GM21381 (cell line): Measurements from ENCODE around the gene LYVE1.

ENCODE experiments used
- ATAC-seq: cut with Tn5 transposase; IDR thresholded peaks from one replicate; pipeline ENCODE4 v1.9.1; 2021; ENCODE audit warnings: mild to moderate bottlenecking, moderate library complexity; ENCODE audit not compliant: unreplicated experiment

LYVE1 gene

DNA sequence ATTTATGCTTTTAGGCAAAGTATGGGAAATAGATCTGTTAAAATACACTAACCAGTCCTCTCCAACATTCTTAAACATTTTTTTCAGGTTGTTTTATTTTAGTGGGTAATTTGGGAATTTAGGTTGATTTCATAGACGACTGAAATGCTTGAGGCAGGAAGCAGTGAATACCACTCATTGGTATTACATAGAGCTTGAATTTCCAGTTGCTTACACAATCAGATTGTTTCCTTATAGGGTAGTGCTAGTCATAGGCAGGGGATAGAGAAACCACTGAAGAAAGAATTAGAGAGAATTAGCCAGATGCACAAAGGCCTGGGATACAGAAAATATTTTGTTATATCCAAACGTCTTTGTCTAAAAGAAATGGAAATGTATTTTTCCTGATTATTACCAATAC is 23.9 kb upstream of the LYVE1 start:
- no peak for ATAC-seq

DNA sequence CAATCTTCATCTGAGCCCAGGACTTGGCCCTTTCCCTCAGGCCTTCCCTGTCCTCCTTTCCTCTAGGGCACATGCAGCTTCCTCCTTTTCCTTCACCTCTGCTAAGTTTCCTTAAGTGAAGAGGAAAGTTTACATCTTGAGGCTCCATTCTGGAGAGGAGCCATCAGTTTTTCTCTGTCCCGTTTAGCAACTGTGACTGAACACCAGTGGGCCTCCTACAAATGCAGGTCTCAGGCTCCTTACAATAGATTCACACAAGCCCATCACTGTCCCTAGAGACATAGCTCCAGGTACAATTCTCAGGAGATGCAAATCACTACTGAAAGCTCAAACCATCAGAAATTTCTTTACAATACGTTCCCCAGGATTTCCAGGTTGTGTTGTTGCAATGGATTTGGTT is 23.3 kb upstream of the LYVE1 start:
- ATAC-seq: no peak

DNA sequence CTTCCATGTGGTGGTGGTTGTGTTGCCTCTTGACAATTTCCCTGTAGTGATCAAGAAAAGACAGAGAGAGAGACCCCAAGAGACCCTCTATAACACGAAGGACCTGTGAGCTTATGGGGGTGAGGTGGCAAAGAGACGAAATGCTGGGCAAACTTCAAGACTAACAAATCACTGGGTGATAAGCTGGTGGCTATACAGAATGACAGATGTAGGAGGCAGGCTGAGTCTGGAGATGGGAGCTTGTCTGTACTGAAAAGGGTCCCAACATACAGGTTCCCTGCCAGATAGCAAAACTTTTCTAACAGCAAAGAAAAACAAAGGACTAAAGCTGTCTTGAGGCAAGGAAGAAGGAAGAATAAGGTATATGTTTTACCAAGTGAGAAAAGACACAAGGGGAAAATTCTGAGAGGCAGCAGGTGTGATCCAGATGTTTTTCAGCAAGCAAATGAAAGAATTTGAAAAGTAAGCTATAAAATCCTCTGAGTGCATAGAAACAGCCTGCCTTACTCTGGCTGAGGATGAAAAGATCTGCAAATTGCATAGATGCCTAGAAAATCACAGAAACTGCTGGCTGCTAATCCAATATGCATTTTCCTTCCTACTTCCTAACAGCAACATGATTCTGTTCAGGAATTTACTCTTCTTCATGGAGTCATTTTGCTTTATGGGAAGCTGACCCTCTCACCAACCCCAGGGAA is 21.9 kb upstream of the LYVE1 start:
- ATAC-seq: no peak

DNA sequence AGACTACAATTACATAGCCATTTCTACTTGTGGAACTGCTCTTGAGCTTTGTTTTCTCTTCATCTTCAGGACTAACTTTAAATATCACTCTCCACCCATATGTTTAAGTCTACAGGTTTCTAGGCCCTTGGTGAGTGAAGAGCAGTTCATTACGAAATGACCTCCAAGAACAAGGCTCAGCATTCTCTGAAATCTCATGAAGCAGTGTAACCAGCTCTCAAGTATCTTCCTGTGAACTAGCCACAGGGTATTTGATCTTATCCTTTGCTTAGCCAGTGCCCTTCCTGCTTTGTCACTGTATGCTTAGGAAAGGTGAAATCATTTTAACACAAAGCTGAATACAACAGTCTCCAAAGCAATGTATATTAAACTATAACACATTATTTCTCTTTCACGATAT is 20.4 kb upstream of the LYVE1 start:
- no peak for ATAC-seq

DNA sequence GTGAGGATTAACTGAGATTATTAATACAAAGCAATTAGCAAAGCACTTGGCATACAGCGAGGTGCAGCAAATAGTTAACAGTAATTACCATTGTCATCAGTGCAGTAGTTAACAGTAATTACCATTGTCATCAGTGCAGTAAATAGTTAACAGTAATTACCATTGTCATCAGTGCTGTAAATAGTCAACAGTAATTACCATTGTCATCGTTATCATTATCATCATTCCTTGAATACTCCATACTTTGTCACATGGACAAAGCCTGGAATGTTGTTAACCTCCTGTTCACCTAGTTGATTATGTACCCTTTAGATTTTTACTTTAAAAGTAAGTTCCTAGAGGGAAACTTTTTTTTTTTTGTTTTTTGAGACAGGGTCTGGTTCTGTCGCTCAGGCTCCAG is 19.5 kb upstream of the LYVE1 start:
- ATAC-seq: no peak

DNA sequence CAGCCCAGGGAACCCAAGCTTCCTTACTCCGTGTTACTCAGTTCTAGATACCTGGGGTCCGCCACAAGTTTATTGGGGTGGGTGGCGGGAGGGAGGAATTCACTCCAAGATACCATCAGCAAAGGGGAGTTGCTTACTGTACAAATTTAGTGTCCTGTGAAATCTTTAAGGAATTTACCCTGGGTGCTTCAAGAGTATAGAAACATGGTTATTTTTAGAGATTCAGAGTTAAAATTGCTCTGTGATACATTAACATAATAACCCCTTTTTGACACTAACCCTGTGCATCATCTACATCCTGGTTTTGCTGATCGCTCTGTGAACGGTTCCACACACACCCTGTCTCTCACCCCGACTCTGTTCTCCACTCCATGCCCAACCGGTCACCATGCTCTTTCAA is 18.9 kb upstream of the LYVE1 start:
- ATAC-seq: no peak

DNA sequence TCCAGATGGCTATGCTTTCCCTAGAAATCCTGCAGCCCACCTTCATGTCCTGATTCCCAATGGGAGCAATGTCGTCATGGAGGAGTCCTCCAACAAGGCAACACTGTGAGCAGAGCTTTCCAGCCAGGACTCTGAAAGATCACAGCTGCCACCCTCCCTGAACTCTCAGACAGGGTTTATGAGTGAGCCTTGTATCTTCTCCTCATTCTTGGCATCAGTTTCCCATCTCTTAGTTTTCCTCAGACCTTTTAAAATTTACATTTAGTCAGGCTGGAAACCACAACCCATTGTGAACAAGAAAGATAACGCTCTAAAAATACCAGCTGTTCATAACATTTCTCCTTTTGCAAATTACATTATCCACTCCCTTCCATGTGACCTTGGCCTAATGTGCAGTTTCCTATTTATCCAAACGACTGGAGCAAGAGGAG is 15.6 kb upstream of the LYVE1 start:
- ATAC-seq: no peak

DNA sequence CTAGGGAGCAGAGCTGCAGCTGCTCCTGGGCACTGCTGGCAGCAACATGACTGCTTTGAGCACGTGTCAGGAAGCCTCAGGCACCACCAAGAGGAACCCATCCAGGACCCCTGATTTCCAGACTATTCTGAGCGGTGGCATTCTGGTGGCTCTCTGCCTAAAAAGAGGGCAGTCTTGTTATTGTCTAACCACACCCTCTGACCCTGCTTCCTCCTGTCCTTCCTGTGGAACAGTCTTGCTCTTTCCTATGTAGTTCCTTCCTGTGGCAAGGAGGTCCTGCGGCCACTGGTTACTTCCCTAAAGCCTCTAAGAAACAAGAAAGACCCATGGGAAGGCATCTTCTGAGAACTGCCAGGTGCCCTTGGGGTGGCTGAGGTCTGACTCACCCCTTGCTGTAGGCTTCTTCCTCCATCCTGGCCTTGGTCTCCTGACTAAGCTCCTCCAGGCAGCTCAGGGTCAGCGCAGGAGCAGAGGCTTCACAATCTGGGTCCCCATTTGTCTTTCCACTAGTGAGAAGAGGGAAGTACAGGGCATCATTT is 13.1 kb upstream of the LYVE1 start:
- ATAC-seq: no peak

DNA sequence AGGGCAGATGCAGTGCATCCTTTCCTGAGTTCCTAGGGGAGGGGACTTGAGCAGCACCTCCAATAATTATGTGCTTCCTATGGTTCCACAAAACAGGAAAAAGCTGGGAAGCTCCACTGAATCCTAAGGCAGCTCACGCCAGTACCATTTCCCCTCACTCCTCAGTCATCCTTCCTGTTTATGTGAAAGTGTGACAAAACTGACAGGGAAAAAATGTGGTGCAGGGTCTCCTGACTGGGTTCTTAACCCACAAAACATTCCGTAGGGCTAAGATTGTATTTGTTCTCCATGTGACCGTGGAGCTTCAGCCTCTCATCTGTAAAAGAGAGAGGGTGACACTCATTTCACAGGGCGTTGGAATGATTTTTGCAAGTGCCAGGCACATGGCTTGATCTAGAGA is 12.2 kb upstream of the LYVE1 start:
- ATAC-seq: no peak

DNA sequence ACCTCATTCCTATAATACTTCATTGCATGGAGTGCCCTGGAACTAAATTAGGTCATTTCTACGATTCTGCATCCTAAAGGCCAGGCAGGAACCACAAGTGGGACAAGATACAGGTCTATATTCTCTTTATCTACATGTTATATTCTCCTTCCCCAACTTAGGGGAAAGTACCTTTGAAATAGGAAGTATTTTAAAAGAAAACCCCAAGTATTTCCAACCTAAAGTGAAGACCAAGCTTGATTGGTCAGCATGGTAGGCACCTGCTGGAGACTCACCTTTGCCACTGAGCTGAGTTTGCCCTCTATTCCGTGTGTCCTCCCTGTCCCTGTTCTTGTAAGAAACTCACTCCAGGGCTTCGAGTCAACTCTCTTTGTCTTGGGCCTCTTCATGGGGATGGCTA is 11.2 kb upstream of the LYVE1 start:
- ATAC-seq: no peak

DNA sequence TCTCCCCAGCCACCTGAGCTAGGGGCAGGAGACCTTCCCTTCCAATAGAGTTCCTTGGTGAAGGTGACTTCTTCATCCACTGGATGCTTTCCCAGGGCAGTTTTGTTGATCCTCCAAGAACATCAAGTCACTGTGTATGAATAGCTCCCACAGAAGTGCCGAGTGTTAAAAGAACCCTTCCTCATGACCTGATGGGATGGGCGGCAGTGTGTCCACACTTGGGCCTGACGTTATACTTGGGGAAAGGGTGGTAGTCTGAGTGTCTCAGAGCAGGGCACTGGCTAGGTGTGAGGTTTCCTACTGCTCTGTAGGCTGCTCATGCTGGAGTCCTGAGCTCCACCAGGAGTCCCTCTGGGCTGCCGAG is 7.6 kb upstream of the LYVE1 start:
- ATAC-seq: no peak

DNA sequence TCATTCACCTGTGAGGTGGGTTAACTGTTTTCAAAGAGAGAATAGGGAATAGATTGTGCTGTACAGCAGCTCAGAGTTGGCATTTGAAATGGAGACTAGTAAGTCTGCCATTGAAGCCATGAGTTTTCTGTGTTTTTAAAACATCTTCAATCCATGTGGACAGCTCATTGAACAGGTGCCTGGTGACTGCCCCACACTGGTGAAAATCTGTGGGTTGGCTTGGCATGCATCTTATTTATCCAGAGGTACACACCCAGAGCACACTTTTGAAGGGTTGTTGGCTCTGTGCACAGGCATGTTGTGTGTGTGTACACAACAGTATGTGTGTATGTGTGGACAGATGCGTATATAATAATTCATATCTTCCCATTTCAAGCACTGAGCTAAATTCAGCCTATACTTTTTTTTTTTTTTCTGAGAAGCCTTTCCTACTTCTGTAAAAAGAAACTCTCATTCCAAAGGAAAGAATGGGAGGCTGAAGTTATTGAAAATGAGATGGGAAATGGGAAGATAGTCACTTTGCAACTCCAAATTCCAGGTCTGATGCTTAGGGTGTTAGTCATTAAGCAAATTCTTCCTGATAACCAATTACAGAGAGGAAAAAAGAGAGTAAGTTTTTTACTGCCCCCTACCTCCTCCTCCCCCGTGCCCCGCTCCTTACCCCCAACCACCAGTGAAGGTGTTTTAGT is 7.0 kb upstream of the LYVE1 start:
- ATAC-seq: no peak

DNA sequence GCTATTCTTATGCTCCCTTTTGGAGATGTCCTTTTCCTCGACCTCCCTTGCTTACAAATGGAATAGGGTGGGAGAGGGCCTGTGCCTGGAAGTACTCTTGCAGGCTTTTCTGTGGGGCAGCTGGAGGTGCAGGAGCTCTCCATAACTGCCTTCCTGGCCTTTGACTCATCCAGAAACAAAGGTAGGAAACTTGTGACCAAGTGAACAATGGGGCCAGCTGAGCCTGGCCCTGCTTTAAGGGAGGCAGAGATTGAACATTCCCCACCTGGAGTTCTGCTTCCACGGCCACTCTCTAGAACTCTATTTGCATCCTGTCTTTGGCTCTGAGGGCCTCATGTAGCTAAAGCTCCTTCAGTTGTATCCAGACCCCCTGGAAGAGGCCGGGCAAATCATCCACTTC is 5.1 kb upstream of the LYVE1 start:
- ATAC-seq: no peak

DNA sequence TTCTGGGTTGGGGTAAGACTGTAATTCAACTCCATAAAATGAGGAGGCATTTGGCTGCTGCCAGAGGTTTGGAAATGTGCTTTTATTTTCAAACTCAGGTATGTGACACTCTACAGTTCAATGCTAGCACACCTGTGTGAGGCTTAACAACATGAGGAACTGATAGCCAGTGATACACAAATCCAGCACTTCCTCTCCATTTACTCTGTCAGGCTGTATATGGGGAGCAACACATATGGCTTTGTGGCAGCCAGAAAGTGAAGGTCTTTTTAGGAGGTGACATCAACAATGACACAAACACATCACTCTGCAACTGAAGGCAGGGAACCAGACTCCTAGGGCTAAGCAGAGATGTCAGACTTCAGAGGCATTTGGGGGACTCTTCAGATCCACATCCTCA is 4.6 kb upstream of the LYVE1 start:
- no peak for ATAC-seq

DNA sequence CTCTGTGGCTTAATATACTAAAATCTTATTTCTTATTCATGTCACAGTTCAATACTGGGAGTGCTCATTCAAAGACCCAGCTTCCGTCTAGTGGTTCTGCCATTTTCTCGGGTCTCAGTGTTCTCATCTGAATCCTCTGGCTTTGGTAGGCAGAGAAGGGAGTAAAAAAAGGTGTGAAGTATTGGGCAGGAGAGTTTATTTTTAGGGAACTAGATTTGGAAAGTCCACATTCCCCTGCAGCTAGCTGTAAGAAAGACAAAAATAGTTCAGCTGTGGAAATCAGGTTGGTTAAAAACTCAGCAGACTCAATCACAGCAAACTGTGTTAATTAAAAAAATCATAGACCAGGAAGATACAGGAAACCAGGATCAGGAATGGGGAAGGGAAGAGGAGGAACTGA is 4.1 kb upstream of the LYVE1 start:
- no peak for ATAC-seq

DNA sequence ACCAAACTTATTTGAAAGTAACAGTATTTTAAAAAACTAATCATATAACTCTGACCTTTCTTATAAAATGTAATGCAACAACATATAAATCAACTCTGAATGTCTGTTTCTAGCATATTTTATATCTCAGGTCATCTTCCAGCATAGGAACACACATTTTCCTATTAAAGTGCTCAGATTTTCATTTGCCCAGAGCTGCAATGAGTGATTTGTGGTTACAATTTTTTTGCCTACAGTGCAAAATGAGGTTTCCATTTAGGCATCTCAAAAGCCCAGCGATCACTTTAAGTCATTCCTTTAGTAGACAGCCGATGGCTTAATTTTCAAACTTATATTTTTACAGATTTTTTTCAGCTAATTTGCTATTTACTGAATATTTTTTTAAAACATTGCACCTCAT is 1.0 kb downstream of the LYVE1 start:
- ATAC-seq: no peak

DNA sequence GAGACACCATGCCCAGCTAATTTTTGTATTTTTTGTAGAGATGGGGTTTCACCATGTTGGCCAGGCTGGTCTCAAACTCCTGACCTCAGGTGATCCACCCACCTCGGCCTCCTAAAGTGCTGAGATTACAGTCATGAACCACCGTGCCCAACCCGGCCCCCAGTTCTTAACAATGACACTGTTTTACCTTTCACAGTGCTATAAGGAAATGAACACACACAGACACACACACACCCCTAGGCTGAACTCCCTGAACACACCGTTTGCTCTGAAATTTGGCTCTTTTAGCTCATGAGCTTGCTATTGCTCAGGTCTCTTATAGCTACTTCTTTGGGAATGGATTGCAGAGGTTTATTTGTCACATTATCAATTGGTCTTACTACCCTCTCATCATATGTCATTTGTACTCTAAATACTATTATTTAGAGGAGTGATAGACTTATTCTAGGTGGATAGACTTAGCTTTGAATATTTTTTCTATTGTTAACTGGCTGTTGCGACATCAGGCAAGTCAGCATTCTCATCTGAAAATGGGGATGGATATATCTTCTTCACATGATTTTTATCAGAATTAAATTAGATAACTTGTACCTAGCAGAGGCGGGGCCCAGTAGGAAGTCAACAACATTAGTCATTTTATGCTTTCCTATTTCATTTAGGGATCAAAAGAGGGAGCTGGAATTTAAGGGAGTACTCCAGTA is 2.1 kb downstream of the LYVE1 start:
- ATAC-seq: no peak

DNA sequence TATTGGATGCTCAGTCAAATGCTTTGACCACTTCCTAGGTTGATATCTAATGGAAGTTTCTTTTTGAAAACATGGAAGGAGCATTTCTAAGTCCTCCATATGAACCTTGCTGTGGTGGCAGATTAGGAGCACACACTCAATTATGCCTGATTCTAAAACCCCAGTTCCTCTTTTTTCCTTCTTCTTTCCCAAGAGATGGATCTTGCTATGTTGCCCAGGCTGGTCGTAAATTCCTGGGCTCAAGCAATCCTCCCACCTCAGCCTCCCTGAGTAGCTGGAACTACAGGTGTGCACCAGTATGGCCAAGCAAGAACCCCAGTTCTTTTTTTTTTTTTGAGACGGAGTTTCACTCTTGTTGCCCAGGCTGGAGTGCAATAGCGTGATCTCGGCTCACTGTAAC is 3.0 kb downstream of the LYVE1 start:
- no peak for ATAC-seq

DNA sequence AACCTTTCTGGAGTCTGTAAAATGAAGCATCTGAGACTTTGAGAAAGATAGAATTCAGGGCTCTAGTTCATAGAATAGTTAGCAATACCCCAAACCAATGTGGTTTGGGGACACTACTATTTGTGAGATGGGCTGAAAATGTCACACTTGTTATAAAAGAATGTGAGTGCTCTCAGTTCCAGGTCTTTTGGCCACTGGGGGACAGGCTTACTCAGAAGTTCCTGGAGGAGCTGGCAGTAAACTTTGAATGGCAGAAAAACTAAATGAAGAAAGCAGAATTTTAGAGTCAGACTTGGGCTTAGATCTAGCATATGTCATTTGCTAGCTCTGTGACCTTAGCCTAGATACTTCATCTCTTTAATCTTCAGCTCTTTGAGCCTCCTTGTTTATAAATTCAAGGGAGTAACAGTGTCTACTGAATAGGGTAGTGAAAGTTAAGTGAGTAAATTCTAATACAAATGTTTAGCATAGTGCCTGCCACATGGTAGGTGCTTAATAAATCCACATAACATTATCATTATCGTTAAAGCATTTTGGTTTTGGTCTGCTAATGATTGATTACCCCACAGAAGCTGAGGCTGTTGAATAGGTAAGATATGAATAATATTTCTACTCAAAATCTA is 3.7 kb downstream of the LYVE1 start:
- no peak for ATAC-seq

DNA sequence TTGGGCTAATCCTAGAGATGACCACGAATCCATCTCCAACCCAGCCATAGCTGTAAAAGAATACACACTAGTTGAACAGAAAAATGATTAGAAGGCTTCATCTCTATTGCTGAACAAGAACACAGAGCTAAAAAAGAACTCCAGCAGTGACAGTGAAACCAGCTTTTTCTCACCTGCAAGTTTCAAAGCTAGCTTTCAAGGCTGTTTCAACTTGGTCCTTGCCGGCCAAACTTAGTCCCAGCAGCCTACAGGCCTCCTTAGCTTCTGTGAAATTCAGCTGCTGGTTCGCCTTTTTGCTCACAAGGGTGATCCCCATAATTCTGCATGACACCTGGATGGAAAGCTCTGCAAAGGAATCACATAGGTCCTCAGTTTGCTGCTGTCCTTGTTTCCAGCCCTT is 4.4 kb downstream of the LYVE1 start:
- no peak for ATAC-seq

DNA sequence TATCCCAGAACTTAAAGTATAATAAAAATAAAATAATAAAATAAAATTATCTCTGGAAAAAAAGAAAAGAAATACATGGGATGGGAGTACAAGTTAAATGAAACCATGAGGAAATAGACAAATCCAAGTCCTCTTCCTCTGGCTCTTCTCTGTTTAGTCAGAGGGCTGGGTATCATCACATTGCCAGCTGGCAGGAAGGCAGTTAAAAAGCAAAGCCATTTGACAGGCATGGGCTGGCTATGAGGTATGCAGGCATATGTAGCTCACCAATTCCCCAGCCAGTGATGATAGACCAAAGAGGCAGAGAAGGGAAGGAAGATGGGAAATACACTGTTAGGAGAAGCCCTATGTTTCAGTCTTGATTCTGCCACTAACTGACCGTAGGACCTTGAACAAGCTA is 6.5 kb downstream of the LYVE1 start:
- ATAC-seq: no peak
